H9 (cell line): ENCODE data around the gene ARPC1A. TPM values are rescaled to one million over a fixed set of nuclear protein-coding genes. Genes with fewer than 3 reads are reported as not detected.

Experiments
- DNase-seq: peaks from one replicate; pipeline ENCODE4 v3.0.0-alpha.2; 2017
- H2AFZ ChIP-seq: one replicate; pipeline ENCODE4 v1.6.1; 2013; ENCODE audit warnings: mild to moderate bottlenecking, low read length, control low read depth, moderate library complexity
- H2AK5ac ChIP-seq: 2 replicates; pipeline ENCODE4 v1.6.1; 2013; ENCODE audit warnings: low read length, control low read depth, mixed read lengths; ENCODE audit not compliant: insufficient read length
- H2BK120ac ChIP-seq: one replicate; pipeline ENCODE4 v1.6.1; 2013; ENCODE audit warnings: low read depth, mild to moderate bottlenecking, low read length, control low read depth, inconsistent platforms; ENCODE audit not compliant: poor library complexity, severe bottlenecking
- H2BK12ac ChIP-seq: 2 replicates; pipeline ENCODE4 v1.6.1; 2013; ENCODE audit warnings: low read length, control low read depth, mixed read lengths, low read depth; ENCODE audit not compliant: insufficient read length
- H2BK15ac ChIP-seq: 2 replicates; pipeline ENCODE4 v1.6.1; 2013; ENCODE audit warnings: low read depth, low read length, control low read depth
- H2BK20ac ChIP-seq: one replicate; pipeline ENCODE4 v1.6.1; 2013; ENCODE audit warnings: low read depth, mild to moderate bottlenecking, low read length, control low read depth, inconsistent platforms; ENCODE audit not compliant: poor library complexity, severe bottlenecking
- H2BK5ac ChIP-seq: 2 replicates; pipeline ENCODE4 v1.6.1; 2013; ENCODE audit warnings: low read length, control low read depth, mixed read lengths; ENCODE audit not compliant: insufficient read length
- H3K14ac ChIP-seq: 2 replicates; pipeline ENCODE4 v1.6.1; 2013; ENCODE audit warnings: low read length, control low read depth; ENCODE audit not compliant: insufficient read depth
- H3K18ac ChIP-seq: 2 replicates; pipeline ENCODE4 v1.6.1; 2013; ENCODE audit warnings: low read depth, mild to moderate bottlenecking, mixed read lengths, low read length, control low read depth; ENCODE audit not compliant: insufficient read length
- H3K23ac ChIP-seq: 2 replicates; pipeline ENCODE4 v1.6.1; 2013; ENCODE audit warnings: low read length, control low read depth, mixed read lengths, low read depth; ENCODE audit not compliant: insufficient read length
- H3K23me2 ChIP-seq: 2 replicates; pipeline ENCODE4 v1.6.1; 2013; ENCODE audit warnings: low read depth, mild to moderate bottlenecking, mixed read lengths, low read length, control low read depth; ENCODE audit not compliant: insufficient read length, poor library complexity, severe bottlenecking
- H3K27ac ChIP-seq: 2 replicates; pipeline ENCODE4 v1.5.1; 2013; ENCODE audit warnings: low read length, control low read depth, mixed read lengths, low read depth; ENCODE audit not compliant: insufficient read length
- H3K27me3 ChIP-seq: 2 replicates; pipeline ENCODE4 v1.6.1; 2013; ENCODE audit warnings: low read length, control low read depth, inconsistent platforms; ENCODE audit not compliant: insufficient read depth
- H3K4ac ChIP-seq: 2 replicates; pipeline ENCODE4 v1.6.1; 2013; ENCODE audit warnings: low read depth, mild to moderate bottlenecking, control low read depth, inconsistent platforms, low read length, moderate library complexity
- H3K4me1 ChIP-seq: 2 replicates; pipeline ENCODE4 v1.6.1; 2013; ENCODE audit warnings: low read length, control low read depth, inconsistent platforms; ENCODE audit not compliant: insufficient read depth
- H3K4me2 ChIP-seq: 2 replicates; pipeline ENCODE4 v1.6.1; 2013; ENCODE audit warnings: low read length, control low read depth, mixed read lengths; ENCODE audit not compliant: insufficient read length, insufficient read depth
- H3K56ac ChIP-seq: 2 replicates; pipeline ENCODE4 v1.6.1; 2013; ENCODE audit warnings: low read depth, mild to moderate bottlenecking, mixed read lengths, low read length, control low read depth; ENCODE audit not compliant: insufficient read length
- H3K79me1 ChIP-seq: 2 replicates; pipeline ENCODE4 v1.6.1; 2013; ENCODE audit warnings: low read depth, mild to moderate bottlenecking, moderate library complexity, low read length, control low read depth, inconsistent platforms; ENCODE audit not compliant: insufficient read depth, poor library complexity, severe bottlenecking
- H3K79me2 ChIP-seq: 2 replicates; pipeline ENCODE4 v1.6.1; 2013; ENCODE audit warnings: low read length, control low read depth, inconsistent platforms; ENCODE audit not compliant: insufficient read depth
- H3K9ac ChIP-seq: 2 replicates; pipeline ENCODE4 v1.6.1; 2013; ENCODE audit warnings: low read length, control low read depth, mixed read lengths; ENCODE audit not compliant: insufficient read length; ENCODE audit errors: extremely low read depth
- H3K9me3 ChIP-seq: one replicate; pipeline ENCODE4 v1.6.1; 2013; ENCODE audit warnings: low read depth, low read length, inconsistent platforms; ENCODE audit not compliant: control insufficient read depth
- H3T11ph ChIP-seq: one replicate; pipeline ENCODE4 v1.6.1; 2013; ENCODE audit warnings: mild to moderate bottlenecking, low read length, control low read depth, inconsistent platforms
- H4K20me1 ChIP-seq: one replicate; pipeline ENCODE4 v1.6.1; 2013; ENCODE audit not compliant: control insufficient read depth, insufficient read length, insufficient read depth
- H4K5ac ChIP-seq: 2 replicates; pipeline ENCODE4 v1.6.1; 2013; ENCODE audit warnings: low read depth, mild to moderate bottlenecking, mixed read lengths, low read length, control low read depth; ENCODE audit not compliant: insufficient read length
- H4K8ac ChIP-seq: replicated peaks from 2 replicates; pipeline ENCODE4 v1.6.1; 2013; ENCODE audit warnings: low read length, control low read depth, mixed read lengths, low read depth; ENCODE audit not compliant: insufficient read length
- H4K91ac ChIP-seq: 2 replicates; pipeline ENCODE4 v1.6.1; 2013; ENCODE audit warnings: low read depth, mild to moderate bottlenecking, moderate library complexity, mixed read lengths, low read length, control low read depth; ENCODE audit not compliant: insufficient read length
- H3K27ac Mint-ChIP-seq, 3 experiments: 2 replicates in 2 of 3; 3 replicates in 1 of 3; pipeline ENCODE4 v1.8.0; 2020 to 2021; ENCODE audit warnings: mixed read lengths in 3 of 3, mild to moderate bottlenecking in 1 of 3, moderate library complexity in 1 of 3
- H3K27me3 Mint-ChIP-seq: 2 replicates; pipeline ENCODE4 v1.8.0; 2021; ENCODE audit warnings: low read depth, mild to moderate bottlenecking, moderate library complexity, mixed read lengths
- H3K36me3 Mint-ChIP-seq, 3 experiments: 2 replicates in 2 of 3; 3 replicates in 1 of 3; pipeline ENCODE4 v1.8.0; 2020 to 2021; ENCODE audit warnings: low read depth in 3 of 3, mixed read lengths in 3 of 3; ENCODE audit not compliant: insufficient read depth in 1 of 3
- H3K4me1 Mint-ChIP-seq, 2 experiments: 2 replicates each; pipeline ENCODE4 v1.8.0; 2020; ENCODE audit warnings: mixed read lengths in 2 of 2
- H3K4me3 Mint-ChIP-seq, 2 experiments: 2 replicates in 1 of 2; 3 replicates in 1 of 2; pipeline ENCODE4 v1.8.0; 2020 to 2021; ENCODE audit warnings: mild to moderate bottlenecking in 2 of 2, mixed read lengths in 2 of 2, moderate library complexity in 1 of 2
- H3K9me3 Mint-ChIP-seq, 2 experiments: 2 replicates in 1 of 2; 3 replicates in 1 of 2; pipeline ENCODE4 v1.8.0; 2020; ENCODE audit warnings: mild to moderate bottlenecking in 2 of 2, mixed read lengths in 2 of 2, moderate library complexity in 1 of 2
- WGBS: extraction: QIAGEN DNeasy Blood & Tissue Kit; methylation state at CpG from one replicate; pipeline ENCODE4 v1.1.7; 2013; ENCODE audit warnings: missing lambda C conversion rate, low lambda C conversion rate, mixed read lengths; ENCODE audit not compliant: insufficient read length; ENCODE audit errors: extremely low coverage; 5-methylcytosine and 5-hydroxymethylcytosine counted together
- total RNA-seq: library from RNA; stranded (reverse); gene quantifications from 2 replicates; pipeline ENCODE4 v1.2.1, GENCODE V29; 2021
- TF ChIP-seq, protein P1 (sequence below): fragments of 200-600 bp; sonication (generic); conservative IDR thresholded peaks from 3 replicates; pipeline ENCODE4 v1.8.0; 2021; ENCODE audit warnings: antibody characterized with exemption, mild to moderate bottlenecking

Gene ARPC1A
- total RNA-seq, 1 experiment from 2014 or later = 169 TPM

DNA sequence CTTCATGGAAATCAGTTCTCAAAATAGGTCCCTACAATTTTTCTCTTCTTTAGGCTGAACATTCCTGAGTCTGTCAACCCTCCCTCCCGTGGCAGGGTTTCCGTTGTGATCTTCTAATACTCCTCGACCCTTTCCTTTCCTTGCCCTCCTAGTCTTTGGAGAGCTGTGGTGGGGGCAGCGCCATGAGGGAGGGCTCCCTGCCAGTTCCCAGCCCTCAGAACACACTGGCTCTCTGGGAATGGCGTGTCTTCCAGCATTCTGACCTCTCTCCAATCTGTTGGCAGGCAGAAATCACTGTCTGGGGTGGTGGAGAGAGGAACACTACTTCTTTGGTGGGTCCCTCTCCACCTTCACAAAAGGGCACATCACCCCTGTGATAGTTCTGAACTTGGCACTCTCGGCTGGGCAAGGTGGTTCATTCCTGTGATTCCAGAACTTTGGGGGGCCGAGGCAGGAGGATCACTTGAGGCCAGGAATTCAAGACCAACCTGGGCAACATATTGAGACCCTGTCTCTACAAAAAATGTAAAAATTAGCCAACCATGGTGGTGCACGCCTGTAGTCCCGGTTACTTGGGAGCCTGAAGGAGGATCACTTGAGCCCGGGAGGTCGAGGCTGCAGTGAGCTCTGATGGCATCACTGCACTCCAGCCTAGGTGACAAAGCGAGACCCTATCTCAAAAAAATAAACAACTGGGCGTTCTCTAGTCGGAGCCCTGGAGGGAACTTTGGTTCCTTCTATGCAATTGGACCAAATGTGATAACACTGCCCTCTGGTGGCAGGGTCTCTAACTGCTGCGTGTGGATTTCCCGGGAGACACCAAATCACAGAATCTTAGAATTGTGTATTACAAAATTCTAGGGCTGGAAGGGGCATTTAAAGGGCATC, 13.1 kb upstream of the ARPC1A start:
- H2AK5ac ChIP-seq = no peak overlapping the region
- H3K23me2 ChIP-seq = no peaks in the 10 kb centered on the region
- no CpG with 5 or more reads among the region's 16 CpGs for WGBS
- no peak overlapping the region for H3K9ac ChIP-seq
- no peaks in the 10 kb centered on the region for H3K27me3 ChIP-seq
- no peak overlapping the region for H3K4me3 Mint-ChIP-seq
- H3K14ac ChIP-seq = no peak overlapping the region
- H3K4me2 ChIP-seq = no peak overlapping the region
- no peak overlapping the region for H2BK120ac ChIP-seq
- H4K20me1 ChIP-seq = no peaks in the 10 kb centered on the region
- no peak overlapping the region; a peak in 1 of 7 replicates for H3K27ac Mint-ChIP-seq
- no peaks in the 10 kb centered on the region for H3K79me1 ChIP-seq
- H3K36me3 Mint-ChIP-seq = peaks cover 0 to 8% (median 3%) of the 10 kb centered on the region in 3 experiments; a peak in 3 of 7 replicates
- peaks cover 1% of the 10 kb centered on the region; the same call in 1 of the 2 replicates for H3K27me3 Mint-ChIP-seq
- H3K4ac ChIP-seq = no peak overlapping the region
- H3K9me3 Mint-ChIP-seq = peaks cover 4 to 5% of the 10 kb centered on the region in 2 experiments; a peak in 4 of 5 replicates
- peak; percentile 56 for DNase-seq
- no peak overlapping the region for H2BK15ac ChIP-seq
- H4K91ac ChIP-seq = no peak overlapping the region
- no peaks in the 10 kb centered on the region for H3K79me2 ChIP-seq
- H3K4me1 Mint-ChIP-seq = peaks cover 0 to 7% of the 10 kb centered on the region in 2 experiments; a peak in 2 of 4 replicates
- H2BK12ac ChIP-seq = no peak overlapping the region
- H3T11ph ChIP-seq = no peak overlapping the region
- H3K18ac ChIP-seq = no peak overlapping the region
- TF ChIP-seq, protein P1, sequence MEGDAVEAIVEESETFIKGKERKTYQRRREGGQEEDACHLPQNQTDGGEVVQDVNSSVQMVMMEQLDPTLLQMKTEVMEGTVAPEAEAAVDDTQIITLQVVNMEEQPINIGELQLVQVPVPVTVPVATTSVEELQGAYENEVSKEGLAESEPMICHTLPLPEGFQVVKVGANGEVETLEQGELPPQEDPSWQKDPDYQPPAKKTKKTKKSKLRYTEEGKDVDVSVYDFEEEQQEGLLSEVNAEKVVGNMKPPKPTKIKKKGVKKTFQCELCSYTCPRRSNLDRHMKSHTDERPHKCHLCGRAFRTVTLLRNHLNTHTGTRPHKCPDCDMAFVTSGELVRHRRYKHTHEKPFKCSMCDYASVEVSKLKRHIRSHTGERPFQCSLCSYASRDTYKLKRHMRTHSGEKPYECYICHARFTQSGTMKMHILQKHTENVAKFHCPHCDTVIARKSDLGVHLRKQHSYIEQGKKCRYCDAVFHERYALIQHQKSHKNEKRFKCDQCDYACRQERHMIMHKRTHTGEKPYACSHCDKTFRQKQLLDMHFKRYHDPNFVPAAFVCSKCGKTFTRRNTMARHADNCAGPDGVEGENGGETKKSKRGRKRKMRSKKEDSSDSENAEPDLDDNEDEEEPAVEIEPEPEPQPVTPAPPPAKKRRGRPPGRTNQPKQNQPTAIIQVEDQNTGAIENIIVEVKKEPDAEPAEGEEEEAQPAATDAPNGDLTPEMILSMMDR = peak; percentile 92
- H3K9me3 ChIP-seq = no peaks in the 10 kb centered on the region
- H3K23ac ChIP-seq = no peak overlapping the region
- H3K27ac ChIP-seq = no peak overlapping the region
- H2BK20ac ChIP-seq = no peak overlapping the region
- no peak overlapping the region for H2BK5ac ChIP-seq
- no peak overlapping the region for H4K8ac ChIP-seq
- no peak overlapping the region for H4K5ac ChIP-seq
- no peak overlapping the region for H2AFZ ChIP-seq
- H3K56ac ChIP-seq = no peak overlapping the region
- no peaks in the 10 kb centered on the region for H3K4me1 ChIP-seq
